ENCODE data around the gene NOP10. TPM values are rescaled to one million over a fixed set of nuclear protein-coding genes. Genes with fewer than 3 reads are reported as not detected.
A peak's percentile ranks its signal among the peaks of the same experiment; 100 is the strongest.

The NOP10 gene
- total RNA-seq, 1 donor from 2014 or later = 181 TPM

DNA sequence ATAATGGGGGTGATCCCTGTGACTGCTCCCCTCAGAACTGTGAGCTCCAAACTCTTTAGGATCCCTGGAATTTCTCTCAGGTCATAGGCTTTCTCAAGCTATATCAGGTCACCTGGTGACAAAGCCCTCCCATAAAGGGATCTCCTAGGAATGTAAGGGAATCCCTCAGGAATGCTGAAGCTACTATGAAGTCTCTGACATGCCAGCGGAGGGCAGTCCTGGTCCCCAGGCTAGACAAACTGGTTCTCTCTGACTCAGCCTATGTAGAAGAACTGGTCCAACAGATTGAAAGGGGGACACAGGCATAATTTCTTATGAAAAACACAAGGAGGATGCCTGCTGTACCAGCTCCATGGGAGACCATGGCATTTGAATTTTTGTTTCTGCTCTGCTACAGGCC is 17.4 kb upstream of the NOP10 start:
- TF ChIP-seq, protein P1, sequence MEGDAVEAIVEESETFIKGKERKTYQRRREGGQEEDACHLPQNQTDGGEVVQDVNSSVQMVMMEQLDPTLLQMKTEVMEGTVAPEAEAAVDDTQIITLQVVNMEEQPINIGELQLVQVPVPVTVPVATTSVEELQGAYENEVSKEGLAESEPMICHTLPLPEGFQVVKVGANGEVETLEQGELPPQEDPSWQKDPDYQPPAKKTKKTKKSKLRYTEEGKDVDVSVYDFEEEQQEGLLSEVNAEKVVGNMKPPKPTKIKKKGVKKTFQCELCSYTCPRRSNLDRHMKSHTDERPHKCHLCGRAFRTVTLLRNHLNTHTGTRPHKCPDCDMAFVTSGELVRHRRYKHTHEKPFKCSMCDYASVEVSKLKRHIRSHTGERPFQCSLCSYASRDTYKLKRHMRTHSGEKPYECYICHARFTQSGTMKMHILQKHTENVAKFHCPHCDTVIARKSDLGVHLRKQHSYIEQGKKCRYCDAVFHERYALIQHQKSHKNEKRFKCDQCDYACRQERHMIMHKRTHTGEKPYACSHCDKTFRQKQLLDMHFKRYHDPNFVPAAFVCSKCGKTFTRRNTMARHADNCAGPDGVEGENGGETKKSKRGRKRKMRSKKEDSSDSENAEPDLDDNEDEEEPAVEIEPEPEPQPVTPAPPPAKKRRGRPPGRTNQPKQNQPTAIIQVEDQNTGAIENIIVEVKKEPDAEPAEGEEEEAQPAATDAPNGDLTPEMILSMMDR (conservative IDR thresholded peaks at IDR 0.05) = no peak
- no peak for DNase-seq (ENCODE audit: low read depth, low spot score)
- Mint-ChIP-seq H3K9me3 (no peaks in the 10 kb centered on the region), H3K4me3 (no peak overlapping the region), H3K27ac (ENCODE audit: unreplicated experiment) (no peak overlapping the region), H3K27me3 (ENCODE audit: low read depth) (no peaks in the 10 kb centered on the region), H3K36me3 (ENCODE audit: low read depth) (peaks cover 2% of the 10 kb centered on the region), H3K4me1 (peaks cover 1% of the 10 kb centered on the region)

DNA sequence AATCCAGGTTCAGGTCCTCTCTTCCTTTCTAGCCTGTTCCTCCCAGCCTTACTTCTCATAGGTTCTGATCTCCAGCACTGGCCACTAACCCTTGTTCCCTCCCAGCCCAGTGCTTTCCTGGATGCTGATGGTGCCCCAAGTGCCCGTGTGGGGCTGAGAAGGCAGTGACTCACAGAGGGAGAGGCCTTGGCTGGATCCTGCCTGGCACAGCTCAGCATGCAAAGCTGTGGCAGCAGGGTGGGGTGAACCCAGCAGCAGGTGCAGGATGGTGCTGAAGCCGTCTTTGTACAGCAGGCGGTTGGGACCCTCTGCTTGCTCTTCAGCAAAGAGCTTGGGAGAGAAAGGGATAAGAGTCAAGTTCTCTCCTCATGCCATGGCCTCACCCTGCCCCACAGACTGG is 16.5 kb upstream of the NOP10 start:
- TF ChIP-seq, protein P1 (conservative IDR thresholded peaks at IDR 0.05) = no peak
- peaks cover 2% of the 10 kb centered on the region for H3K36me3 Mint-ChIP-seq (ENCODE audit: low read depth)
- no peaks in the 10 kb centered on the region for H3K9me3 Mint-ChIP-seq
- H3K27ac Mint-ChIP-seq (ENCODE audit: unreplicated experiment) = no peak overlapping the region
- H3K4me3 Mint-ChIP-seq = no peak overlapping the region
- DNase-seq (ENCODE audit: low read depth, low spot score) = no peak
- no peaks in the 10 kb centered on the region for H3K27me3 Mint-ChIP-seq (ENCODE audit: low read depth)
- H3K4me1 Mint-ChIP-seq = no peaks in the 10 kb centered on the region

DNA sequence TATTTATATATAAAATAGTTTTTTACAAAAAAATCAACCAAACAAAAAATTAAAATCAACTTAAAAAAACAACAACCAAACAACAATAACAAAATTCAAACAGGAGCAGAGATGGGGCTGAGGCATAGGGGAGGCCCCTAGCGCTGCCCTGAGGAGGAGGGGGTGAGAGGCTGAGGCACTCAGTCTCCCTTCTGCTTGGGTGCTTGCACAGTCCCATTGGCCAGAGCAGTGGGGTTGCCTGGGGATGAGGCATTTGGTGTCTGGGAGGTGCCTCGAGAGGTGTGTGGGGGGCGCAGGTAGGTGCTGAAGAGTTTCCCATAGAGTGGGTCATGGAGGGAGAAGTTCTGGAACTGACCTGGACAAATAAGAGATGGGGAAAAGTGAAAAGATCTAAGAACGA is 16.0 kb upstream of the NOP10 start:
- Mint-ChIP-seq H3K27ac (ENCODE audit: unreplicated experiment) (no peak overlapping the region), H3K9me3 (no peaks in the 10 kb centered on the region), H3K4me1 (no peaks in the 10 kb centered on the region), H3K4me3 (no peak overlapping the region), H3K27me3 (ENCODE audit: low read depth) (no peaks in the 10 kb centered on the region), H3K36me3 (ENCODE audit: low read depth) (peaks cover 2% of the 10 kb centered on the region)
- no peak for DNase-seq (ENCODE audit: low read depth, low spot score)
- TF ChIP-seq, protein P1 (conservative IDR thresholded peaks at IDR 0.05) = no peak

DNA sequence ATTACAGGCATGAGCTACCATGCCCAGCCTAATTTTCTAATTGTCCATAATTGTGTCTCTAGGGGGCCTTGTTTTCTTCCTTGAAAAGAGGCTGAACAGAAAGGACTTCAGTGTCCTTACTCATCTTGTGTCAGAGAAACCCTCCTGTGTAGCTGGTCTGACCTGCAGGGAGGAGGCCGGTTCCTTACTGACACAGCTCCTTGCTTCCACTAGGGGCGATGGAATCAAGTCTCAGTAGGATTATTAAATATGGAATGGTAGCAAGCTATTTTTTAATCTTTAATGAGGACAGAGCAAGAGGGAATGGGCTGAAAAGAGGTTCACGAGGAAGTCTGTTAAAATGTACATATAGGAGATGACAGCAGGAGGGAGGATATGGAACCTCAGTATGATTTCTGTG is 15.4 kb upstream of the NOP10 start:
- H3K27ac Mint-ChIP-seq (ENCODE audit: unreplicated experiment) = no peak overlapping the region
- no peaks in the 10 kb centered on the region for H3K4me1 Mint-ChIP-seq
- no peak for DNase-seq (ENCODE audit: low read depth, low spot score)
- H3K4me3 Mint-ChIP-seq = no peak overlapping the region
- no peaks in the 10 kb centered on the region for H3K27me3 Mint-ChIP-seq (ENCODE audit: low read depth)
- TF ChIP-seq, protein P1 (conservative IDR thresholded peaks at IDR 0.05) = peak; percentile 48
- H3K36me3 Mint-ChIP-seq (ENCODE audit: low read depth) = peaks cover 2% of the 10 kb centered on the region
- H3K9me3 Mint-ChIP-seq = no peaks in the 10 kb centered on the region

DNA sequence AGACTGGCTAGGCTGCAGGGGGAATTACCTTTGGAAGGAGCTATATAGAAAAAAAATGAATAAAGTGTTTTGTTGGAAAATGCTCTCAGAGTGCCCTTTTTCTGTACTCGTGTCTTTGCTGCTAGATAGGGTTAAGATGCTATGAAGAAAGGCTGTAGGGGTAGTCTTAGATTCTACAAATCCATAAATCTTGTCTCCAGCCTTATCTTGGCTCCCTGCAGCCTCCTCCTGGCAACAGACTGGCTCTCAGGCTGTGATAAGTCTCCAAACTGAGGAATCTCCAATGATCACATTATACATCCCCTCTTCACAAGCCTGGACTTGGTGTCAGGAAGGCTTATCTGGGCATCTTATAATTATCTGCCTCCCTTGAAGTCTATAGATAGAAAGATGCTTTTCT is 14.7 kb upstream of the NOP10 start:
- no peak for DNase-seq (ENCODE audit: low read depth, low spot score)
- no peaks in the 10 kb centered on the region for H3K9me3 Mint-ChIP-seq
- no peaks in the 10 kb centered on the region for H3K27me3 Mint-ChIP-seq (ENCODE audit: low read depth)
- no peak overlapping the region for H3K4me3 Mint-ChIP-seq
- peaks cover 2% of the 10 kb centered on the region for H3K36me3 Mint-ChIP-seq (ENCODE audit: low read depth)
- no peaks in the 10 kb centered on the region for H3K4me1 Mint-ChIP-seq
- no peak overlapping the region for H3K27ac Mint-ChIP-seq (ENCODE audit: unreplicated experiment)
- TF ChIP-seq, protein P1 (conservative IDR thresholded peaks at IDR 0.05) = no peak

DNA sequence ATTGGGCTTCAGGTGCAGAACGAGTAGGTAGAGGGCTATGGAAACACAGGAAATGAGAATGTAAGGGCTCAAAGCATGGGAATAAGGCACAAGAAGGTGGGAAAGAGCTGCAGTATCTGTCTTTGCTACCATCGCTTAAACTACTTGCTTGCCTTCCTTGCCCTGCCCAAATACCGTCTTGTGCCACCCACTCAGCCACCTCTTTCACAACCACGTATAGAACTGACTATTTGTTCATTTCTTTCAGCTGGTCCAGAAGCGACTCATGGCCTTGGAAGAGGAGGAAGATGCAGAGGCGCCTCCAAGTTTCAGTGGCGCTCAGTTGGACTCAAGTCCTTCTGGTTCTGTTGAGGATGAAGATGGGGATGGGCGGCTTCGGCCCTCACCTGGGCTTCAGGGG is 12.3 kb upstream of the NOP10 start:
- no peaks in the 10 kb centered on the region for H3K27me3 Mint-ChIP-seq (ENCODE audit: low read depth)

More for the DNA sequence above, 12.3 kb upstream of the NOP10 start:
- H3K36me3 Mint-ChIP-seq (ENCODE audit: low read depth) = no peaks in the 10 kb centered on the region
- H3K9me3 Mint-ChIP-seq = no peaks in the 10 kb centered on the region
- H3K27ac Mint-ChIP-seq (ENCODE audit: unreplicated experiment) = no peak overlapping the region
- no peak overlapping the region for H3K4me3 Mint-ChIP-seq
- no peak for DNase-seq (ENCODE audit: low read depth, low spot score)
- H3K4me1 Mint-ChIP-seq = no peaks in the 10 kb centered on the region
- TF ChIP-seq, protein P1 (conservative IDR thresholded peaks at IDR 0.05) = no peak

Data from neural crest cell (in vitro differentiated cells).